Measurements from ENCODE around the gene NRXN2. TPM values are rescaled to one million over a fixed set of nuclear protein-coding genes. Genes with fewer than 3 reads are reported as not detected.

Gene NRXN2
- total and polyA plus RNA-seq, 10 of the 15 experiments (the other 5 are each of a cell fraction or from before 2014, with no cell fraction given) = 0.03 to 1.4 (median 0.23) TPM

- no peaks in the 10 kb centered on the region for H3K36me3 ChIP-seq (ENCODE audit: control insufficient read depth in 2 of 2, insufficient read depth in 2 of 2, low read length in 1 of 2)
- FAIRE-seq (no peak), DNase-seq (ENCODE audit: low read depth, low spot score) (no peak), ATAC-seq (peak; percentile 70)
- peaks cover 29% of the 10 kb centered on the region for H3K4me1 ChIP-seq (ENCODE audit: control insufficient read depth, insufficient read depth, low read length)
- H4K20me1 ChIP-seq (ENCODE audit: control insufficient read depth, insufficient read depth) = no peaks in the 10 kb centered on the region
- ChIA-PET CTCF (interaction anchor here (0.6 to 9.7 kb wide), 22 partner anchors 8 to 1968 kb away, joined by 3 to 86 read pairs (median 4); partner anchors contain the start of gene PRDX5), SMC1A (ENCODE audit: uncharacterized antibody, unreplicated experiment) (interaction anchor here (3.2 kb wide), 1 partner anchor 54 kb away, joined by 15 read pairs; no protein-coding TSS in a partner anchor), POLR2A (interaction anchor here (0.6 kb wide), 2 partner anchors 28 to 317 kb away, joined by 3 read pairs; no protein-coding TSS in a partner anchor), RAD21 (ENCODE audit: unreplicated experiment) (interaction anchor here (0.6 to 3.6 kb wide), 7 partner anchors 17 to 67 kb away, joined by 3 to 21 read pairs (median 4); partner anchors contain the start of gene MEN1)
- WGBS (ENCODE audit: insufficient coverage, insufficient replicate concordance, low lambda C conversion rate, missing lambda C conversion rate) = 1% methylated on average over 40 of the region's 58 CpGs
- BruUV-seq (replicated peaks) = no TSS peak
- no peaks in the 10 kb centered on the region for H3K79me2 ChIP-seq (ENCODE audit: control insufficient read depth, insufficient read depth, low read length)
- peak overlapping the region; percentile 35 for H3K4me3 ChIP-seq
- H3K9me3 ChIP-seq (replicated peaks; ENCODE audit: control insufficient read depth, insufficient read depth, low read length) = no peaks in the 10 kb centered on the region
- H2AFZ ChIP-seq (ENCODE audit: control insufficient read depth, low read depth, low read length) = peak overlapping the region; percentile 55
- H3K9ac ChIP-seq (ENCODE audit: control insufficient read depth, insufficient read depth, low read length) = peak overlapping the region; percentile 7; the same call in 1 of the 2 replicates
- H3K27ac ChIP-seq (ENCODE audit: control insufficient read depth, insufficient read depth) = no peak overlapping the region
- peaks cover 0 to 5% of the 10 kb centered on the region in 2 experiments; a peak in 3 of 4 replicates for H3K27me3 ChIP-seq (replicated peaks in 1 of 2; ENCODE audit: control insufficient read depth in 2 of 2, insufficient read depth in 2 of 2, low read length in 1 of 2)
- in situ Hi-C loops (cut with MboI) = no loop called here
- H3K4me2 ChIP-seq (ENCODE audit: control insufficient read depth, insufficient read depth) = peak overlapping the region; percentile 92
- intact Hi-C loops (cut with micrococcal nuclease; ENCODE audit: unreplicated experiment) = loop anchor here (1.0 to 2.0 kb wide), 4 partner anchors 24 to 294 kb away; no protein-coding TSS in a partner anchor
- TF ChIP-seq SUZ12 (IDR thresholded peaks at IDR 0.05; ENCODE audit: unreplicated experiment) (peak; percentile 69), KDM1A (IDR thresholded peaks at IDR 0.05; ENCODE audit: borderline replicate concordance) (no peak), E2F8 (IDR thresholded peaks at IDR 0.05; ENCODE audit: low read depth, partially characterized antibody) (no peak), E2F4 (IDR thresholded peaks at IDR 0.05; ENCODE audit: low read depth, low read length) (peak; percentile 37; the same call in 1 of the 2 replicates), ZNF592 (IDR thresholded peaks at IDR 0.05) (0 out of 2 replicates have a peak, but pooled peaks have one; percentile 38), RAD21 (IDR thresholded peaks at IDR 0.05; ENCODE audit: insufficient read depth, low read depth, low read length) (peak; percentile 62), CREM (IDR thresholded peaks at IDR 0.05; ENCODE audit: low read depth) (no peak), LARP7 (IDR thresholded peaks at IDR 0.05) (peak; percentile 8; the same call in 1 of the 2 replicates), YY1 (IDR thresholded peaks at IDR 0.05; ENCODE audit: low read depth, low read length) (peak; percentile 32; the same call in 1 of the 2 replicates), BHLHE40 (IDR thresholded peaks at IDR 0.05; ENCODE audit: borderline replicate concordance in 1 of 2, low read depth in 2 of 2, low read length in 1 of 2) (peak; percentile 16 to 34; a peak in 1 of 4 replicates), SMC3 (IDR thresholded peaks at IDR 0.05; ENCODE audit: borderline replicate concordance, low read length) (peak; percentile 58)
Observed at GRCh38 chr11:64742889-64743590, 20.0 kb upstream of the NRXN2 start.
